Activated CD4-positive, alpha-beta T cell treated with anti-CD3 and anti-CD28 coated beads, Interleukin-2, amount 10 ng/mL, durations not matched to agents 7 days and 5 days (primary cell): ENCODE results near the gene RTN3. TPM values are rescaled to one million over a fixed set of nuclear protein-coding genes. Genes with fewer than 3 reads are reported as not detected.

Experiments
- CTCF ChIA-PET: fragments of 350-600 bp; sonication (Branson Sonifier 250); formaldehyde crosslinking; loops from one replicate; lab custom pipeline; 2021; ENCODE audit warnings: antibody characterized with exemption; lab: Charles Lee
- POLR2A ChIA-PET: fragments of 350-600 bp; sonication (Branson Sonifier 250); formaldehyde crosslinking; loops from one replicate; lab custom pipeline; 2021; ENCODE audit warnings: antibody characterized with exemption; lab: Charles Lee
- DNase-seq: peaks from one replicate; pipeline ENCODE4 v3.0.0-alpha.2; 2020
- H3K27ac Mint-ChIP-seq: one replicate; pipeline ENCODE4 v1.8.0; 2021; ENCODE audit warnings: mild to moderate bottlenecking, moderate library complexity, mixed read lengths
- H3K27me3 Mint-ChIP-seq: one replicate; pipeline ENCODE4 v1.8.0; 2021; ENCODE audit warnings: mixed read lengths
- H3K36me3 Mint-ChIP-seq: one replicate; pipeline ENCODE4 v1.8.0; 2021; ENCODE audit warnings: low read depth, mixed read lengths
- H3K4me1 Mint-ChIP-seq: one replicate; pipeline ENCODE4 v1.8.0; 2021; ENCODE audit warnings: mixed read lengths
- H3K4me3 Mint-ChIP-seq: one replicate; pipeline ENCODE4 v1.8.0; 2021; ENCODE audit warnings: mild to moderate bottlenecking, moderate library complexity, mixed read lengths
- H3K9me3 Mint-ChIP-seq: one replicate; pipeline ENCODE4 v1.8.0; 2021; ENCODE audit warnings: mixed read lengths
- total RNA-seq, 2 experiments: library from RNA; stranded (reverse); gene quantifications; one replicate each; pipeline ENCODE4 v1.2.3, GENCODE V29; 2021

Gene RTN3
- total RNA-seq, 2 experiments from 2014 or later: 65.9 to 72.7 TPM

GRCh38 chr11:63687845-63688244 lies 6.5 kb downstream of the RTN3 start:
- Mint-ChIP-seq H3K27ac (no peak overlapping the region), H3K9me3 (no peaks in the 10 kb centered on the region), H3K36me3 (peaks cover 6% of the 10 kb centered on the region), H3K4me3 (no peak overlapping the region), H3K27me3 (no peaks in the 10 kb centered on the region), H3K4me1 (peaks cover 26% of the 10 kb centered on the region)
- ChIA-PET POLR2A (interaction anchor here (0.6 kb wide), 1 partner anchor 42 kb away, joined by 3 read pairs; no protein-coding TSS in a partner anchor), CTCF (no interaction called here)
- DNase-seq: no peak

- Mint-ChIP-seq H3K27ac (no peak overlapping the region), H3K4me1 (peaks cover 5% of the 10 kb centered on the region), H3K9me3 (no peaks in the 10 kb centered on the region), H3K27me3 (no peaks in the 10 kb centered on the region), H3K36me3 (peaks cover 4% of the 10 kb centered on the region), H3K4me3 (no peak overlapping the region)
- ChIA-PET CTCF (interaction anchor here (1.5 kb wide), 1 partner anchor 21 kb away, joined by 4 read pairs; no protein-coding TSS in a partner anchor), POLR2A (no interaction called here)
- no peak for DNase-seq
Measured at GRCh38 chr11:63694596-63694995, 13.3 kb downstream of the RTN3 start.

- CTCF ChIA-PET: interaction anchor here (0.9 to 1.8 kb wide), 3 partner anchors 9 to 16 kb away, joined by 3 to 8 read pairs (median 5); no protein-coding TSS in a partner anchor
- H3K4me3 Mint-ChIP-seq: no peak overlapping the region
- peaks cover 5% of the 10 kb centered on the region for H3K36me3 Mint-ChIP-seq
- DNase-seq: no peak
- H3K27me3 Mint-ChIP-seq: no peaks in the 10 kb centered on the region
- POLR2A ChIA-PET: no interaction called here
- H3K4me1 Mint-ChIP-seq: no peaks in the 10 kb centered on the region
- H3K27ac Mint-ChIP-seq: no peak overlapping the region
- H3K9me3 Mint-ChIP-seq: no peaks in the 10 kb centered on the region
Measured at GRCh38 chr11:63698976-63699733, 17.9 kb downstream of the RTN3 start.

- no peaks in the 10 kb centered on the region for H3K9me3 Mint-ChIP-seq
- peaks cover 3% of the 10 kb centered on the region for H3K4me1 Mint-ChIP-seq
- ChIA-PET POLR2A (no interaction called here), CTCF (interaction anchor here (0.9 to 1.8 kb wide), 2 partner anchors 9 to 16 kb away, joined by 5 to 8 read pairs; no protein-coding TSS in a partner anchor)
- no peak overlapping the region for H3K4me3 Mint-ChIP-seq
- peaks cover 5% of the 10 kb centered on the region for H3K36me3 Mint-ChIP-seq
- H3K27ac Mint-ChIP-seq: no peak overlapping the region
- DNase-seq: no peak
- H3K27me3 Mint-ChIP-seq: no peaks in the 10 kb centered on the region
Measured at GRCh38 chr11:63699896-63700295, 18.6 kb downstream of the RTN3 start.

- CTCF ChIA-PET: interaction anchor here (0.8 to 1.3 kb wide), 2 partner anchors 11 to 61 kb away, joined by 3 read pairs; no protein-coding TSS in a partner anchor
- Mint-ChIP-seq H3K9me3 (no peaks in the 10 kb centered on the region), H3K36me3 (no peaks in the 10 kb centered on the region), H3K4me1 (peaks cover 4% of the 10 kb centered on the region), H3K4me3 (no peak overlapping the region), H3K27ac (no peak overlapping the region), H3K27me3 (no peaks in the 10 kb centered on the region)
- POLR2A ChIA-PET: interaction anchor here (0.7 kb wide), 1 partner anchor 656 kb away, joined by 3 read pairs; no protein-coding TSS in a partner anchor
- no peak for DNase-seq
Measured at GRCh38 chr11:63705526-63705925, 24.2 kb downstream of the RTN3 start.

- no peaks in the 10 kb centered on the region for H3K9me3 Mint-ChIP-seq
- H3K36me3 Mint-ChIP-seq: no peaks in the 10 kb centered on the region
- POLR2A ChIA-PET: no interaction called here
- H3K27ac Mint-ChIP-seq: no peak overlapping the region
- peaks cover 4% of the 10 kb centered on the region for H3K4me1 Mint-ChIP-seq
- no peaks in the 10 kb centered on the region for H3K27me3 Mint-ChIP-seq
- no peak for DNase-seq
- CTCF ChIA-PET: interaction anchor here (0.6 kb wide), 1 partner anchor 215 kb away, joined by 3 read pairs; no protein-coding TSS in a partner anchor
- H3K4me3 Mint-ChIP-seq: no peak overlapping the region
Measured at GRCh38 chr11:63708764-63709163, 27.5 kb downstream of the RTN3 start.

GRCh38 chr11:63709336-63709884 lies 28.1 kb downstream of the RTN3 start:
- H3K4me1 Mint-ChIP-seq: peaks cover 4% of the 10 kb centered on the region
- POLR2A ChIA-PET: no interaction called here
- H3K27ac Mint-ChIP-seq: no peak overlapping the region
- H3K4me3 Mint-ChIP-seq: no peak overlapping the region
- H3K27me3 Mint-ChIP-seq: no peaks in the 10 kb centered on the region
- CTCF ChIA-PET: interaction anchor here (0.6 kb wide), 2 partner anchors 34 to 216 kb away, joined by 3 read pairs; no protein-coding TSS in a partner anchor
- H3K36me3 Mint-ChIP-seq: no peaks in the 10 kb centered on the region
- H3K9me3 Mint-ChIP-seq: no peaks in the 10 kb centered on the region
- DNase-seq: no peak

- Mint-ChIP-seq H3K27me3 (no peaks in the 10 kb centered on the region), H3K4me3 (no peak overlapping the region), H3K27ac (no peak overlapping the region), H3K9me3 (no peaks in the 10 kb centered on the region), H3K36me3 (no peaks in the 10 kb centered on the region), H3K4me1 (no peaks in the 10 kb centered on the region)
- CTCF ChIA-PET: interaction anchor here (0.7 kb wide), 1 partner anchor 49 kb away, joined by 4 read pairs; no protein-coding TSS in a partner anchor
- POLR2A ChIA-PET: no interaction called here
- no peak for DNase-seq
Measured at GRCh38 chr11:63710476-63711217, 29.3 kb downstream of the RTN3 start.

GRCh38 chr11:63711838-63712237 lies 30.5 kb downstream of the RTN3 start:
- ChIA-PET POLR2A (no interaction called here), CTCF (interaction anchor here (0.6 kb wide), 1 partner anchor 17 kb away, joined by 3 read pairs; no protein-coding TSS in a partner anchor)
- no peak for DNase-seq
- Mint-ChIP-seq H3K4me1 (no peaks in the 10 kb centered on the region), H3K9me3 (no peaks in the 10 kb centered on the region), H3K4me3 (no peak overlapping the region), H3K27me3 (no peaks in the 10 kb centered on the region), H3K27ac (no peak overlapping the region), H3K36me3 (no peaks in the 10 kb centered on the region)

GRCh38 chr11:63713766-63714165 lies 32.5 kb downstream of the RTN3 start:
- H3K9me3 Mint-ChIP-seq: no peaks in the 10 kb centered on the region
- H3K4me1 Mint-ChIP-seq: no peaks in the 10 kb centered on the region
- ChIA-PET CTCF (interaction anchor here (1.1 kb wide), 1 partner anchor 15 kb away, joined by 3 read pairs; no protein-coding TSS in a partner anchor), POLR2A (interaction anchor here (0.7 kb wide), 1 partner anchor 1148 kb away, joined by 3 read pairs; no protein-coding TSS in a partner anchor)
- no peaks in the 10 kb centered on the region for H3K27me3 Mint-ChIP-seq
- no peaks in the 10 kb centered on the region for H3K36me3 Mint-ChIP-seq
- H3K27ac Mint-ChIP-seq: no peak overlapping the region
- H3K4me3 Mint-ChIP-seq: no peak overlapping the region
- DNase-seq: no peak

GRCh38 chr11:63716046-63716445 lies 34.7 kb downstream of the RTN3 start:
- Mint-ChIP-seq H3K27ac (no peak overlapping the region), H3K4me1 (no peaks in the 10 kb centered on the region), H3K36me3 (no peaks in the 10 kb centered on the region), H3K9me3 (no peaks in the 10 kb centered on the region), H3K4me3 (no peak overlapping the region), H3K27me3 (no peaks in the 10 kb centered on the region)
- ChIA-PET CTCF (interaction anchor here (1.0 to 1.5 kb wide), 3 partner anchors 10 to 16 kb away, joined by 3 to 8 read pairs (median 3); no protein-coding TSS in a partner anchor), POLR2A (no interaction called here)
- no peak for DNase-seq

- no peak for DNase-seq
- ChIA-PET CTCF (no interaction called here), POLR2A (no interaction called here)
- H3K4me1 Mint-ChIP-seq: no peaks in the 10 kb centered on the region
- no peaks in the 10 kb centered on the region for H3K9me3 Mint-ChIP-seq
- no peak overlapping the region for H3K27ac Mint-ChIP-seq
- no peaks in the 10 kb centered on the region for H3K36me3 Mint-ChIP-seq
- H3K27me3 Mint-ChIP-seq: no peaks in the 10 kb centered on the region
- H3K4me3 Mint-ChIP-seq: no peak overlapping the region
Measured at GRCh38 chr11:63719001-63719400, 37.7 kb downstream of the RTN3 start.
